Skin of body (tissue), 2 donors: Measurements from ENCODE around the gene NKX2-1. TPM values are rescaled to one million over a fixed set of nuclear protein-coding genes. Genes with fewer than 3 reads are reported as not detected.
"Not testable (repeated sequence)": the region's sequence is repeated elsewhere in the genome, so short reads cannot be mapped to it uniquely, and the experiment has no call there.

Experiments
- DNase-seq: peaks from one replicate; lab custom pipeline; 2025; lab: John Stamatoyannopoulos, UW
- total RNA-seq: library from RNA; depleted of rRNA; stranded (reverse); fragments of >200 nt; gene quantifications from one replicate; pipeline ENCODE4 v1.2.3, GENCODE V29; 2014

The NKX2-1 gene
- total RNA-seq, 1 donor from 2014 or later: not detected

GRCh38 chr14:36505892-36506731 lies 13.9 kb downstream of the NKX2-1 start:
- DNase-seq: no peak

DNA sequence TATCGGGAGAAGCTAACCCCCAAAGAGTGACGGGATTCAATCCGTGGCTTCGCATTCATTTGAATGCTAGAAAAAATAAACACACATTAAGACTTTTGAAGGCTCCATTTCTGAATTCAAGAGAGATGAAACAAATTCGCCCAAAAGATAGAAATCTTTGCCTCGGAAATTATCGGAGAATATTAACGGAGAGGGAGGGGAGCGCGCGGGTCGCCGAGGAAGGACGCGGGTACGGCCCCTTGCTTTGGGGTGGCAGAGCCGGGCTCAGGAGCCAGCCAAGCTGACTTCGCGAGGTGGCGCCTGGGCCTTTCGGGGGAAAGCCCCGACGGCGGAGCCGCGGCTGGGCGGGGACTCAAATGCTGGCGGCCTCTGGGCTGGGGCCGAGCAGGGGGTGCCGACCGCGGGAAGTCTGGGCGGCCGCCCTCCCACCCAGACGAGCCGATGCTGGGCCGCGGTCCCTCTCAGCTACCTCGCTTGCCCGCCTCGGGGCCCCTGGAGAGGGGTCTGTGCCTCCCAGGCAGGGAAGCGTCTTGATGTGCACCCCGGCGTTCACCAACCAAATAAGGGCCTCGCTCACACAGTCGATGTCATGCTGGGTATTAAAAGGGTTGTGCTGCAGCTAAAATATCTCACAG lies 14.7 kb downstream of the NKX2-1 start:
- DNase-seq: no peak

DNA sequence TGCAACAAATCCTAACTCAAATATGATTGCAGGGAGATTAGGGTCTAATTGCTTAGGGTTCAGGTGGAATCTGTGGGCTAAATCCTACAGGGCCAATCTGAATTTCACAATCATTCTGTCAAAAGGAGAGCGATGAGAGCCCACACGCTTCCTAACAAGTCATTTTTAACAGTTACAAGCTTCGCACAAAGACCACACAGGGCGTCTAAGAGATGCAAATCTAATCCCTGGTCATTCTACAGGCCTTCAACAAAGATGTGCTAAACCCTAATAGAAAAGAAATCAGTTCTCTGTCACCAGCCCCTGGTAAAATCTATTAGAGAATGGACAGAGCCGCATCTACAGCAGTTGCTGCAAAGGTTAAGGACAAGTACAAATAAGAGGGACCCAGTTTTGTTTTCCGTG lies 15.3 kb downstream of the NKX2-1 start:
- no peak for DNase-seq

- no peak for DNase-seq
Measured at GRCh38 chr14:36503771-36504741, 16.0 kb downstream of the NKX2-1 start.

GRCh38 chr14:36502558-36503508 lies 17.2 kb downstream of the NKX2-1 start:
- DNase-seq: no peak

DNA sequence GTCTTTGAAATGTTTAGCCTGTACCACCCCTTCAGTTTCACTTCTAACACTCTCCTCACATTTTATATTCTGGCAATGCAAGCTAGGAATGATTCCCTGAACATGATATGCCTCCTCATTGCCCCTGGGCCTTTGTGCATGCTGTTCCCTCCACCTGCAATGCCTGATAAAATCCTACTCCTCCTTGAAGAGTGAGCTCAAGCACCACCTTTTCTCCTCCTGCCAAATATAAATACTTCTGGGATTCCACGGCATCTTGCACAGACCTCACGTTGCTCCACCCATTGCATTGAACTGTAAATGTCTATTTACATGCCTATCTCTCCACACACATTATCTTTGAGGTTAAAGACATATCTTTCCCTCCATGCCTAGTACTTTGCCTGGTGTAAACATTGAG lies 21.1 kb downstream of the NKX2-1 start:
- no peak for DNase-seq

- DNase-seq: no peak
Measured at GRCh38 chr14:36496346-36496745, 23.7 kb downstream of the NKX2-1 start.

- no peak for DNase-seq
Measured at GRCh38 chr14:36495666-36496065, 24.4 kb downstream of the NKX2-1 start.

DNA sequence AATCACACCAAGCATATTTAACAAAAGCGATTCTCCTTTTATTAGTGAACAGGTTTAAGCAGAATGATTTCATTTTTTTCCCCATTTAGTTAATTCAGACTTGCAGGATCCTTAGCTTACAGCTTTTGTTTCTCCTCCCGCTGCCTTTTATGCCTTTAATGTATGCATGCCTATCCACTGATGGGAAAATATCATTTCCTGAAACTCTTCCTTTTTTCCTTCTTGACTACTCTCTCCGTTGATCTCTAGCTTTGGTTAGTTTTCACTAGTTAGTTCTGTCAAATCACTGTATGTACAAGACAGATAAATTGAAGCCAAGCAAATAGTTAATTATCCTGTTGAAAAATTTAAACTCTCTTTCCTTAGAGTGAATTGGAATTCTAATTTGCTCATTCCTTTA lies 26.3 kb downstream of the NKX2-1 start:
- DNase-seq: no peak

- DNase-seq: no peak
Measured at GRCh38 chr14:36485773-36486172, 34.3 kb downstream of the NKX2-1 start.

GRCh38 chr14:36479344-36479743 lies 40.7 kb downstream of the NKX2-1 start:
- DNase-seq: no peak

DNA sequence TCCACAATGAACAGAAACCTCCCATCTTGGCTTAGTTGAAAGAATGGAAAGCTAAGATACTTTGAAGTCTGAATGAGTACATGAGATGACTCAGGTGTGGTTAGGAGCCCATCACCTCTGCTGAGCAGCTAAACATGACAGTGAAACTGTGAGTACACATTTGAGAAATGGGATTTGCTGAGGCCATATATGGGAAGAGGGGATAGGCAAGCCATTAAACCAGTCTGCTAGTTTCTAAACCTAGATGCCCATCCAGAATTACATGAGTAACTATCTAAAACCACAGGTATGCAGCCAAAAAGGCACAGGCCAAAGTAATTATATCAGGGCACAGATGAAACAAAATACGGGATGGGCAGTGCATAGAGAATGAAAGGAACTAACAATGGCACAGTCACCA lies 41.2 kb downstream of the NKX2-1 start:
- no peak for DNase-seq

DNA sequence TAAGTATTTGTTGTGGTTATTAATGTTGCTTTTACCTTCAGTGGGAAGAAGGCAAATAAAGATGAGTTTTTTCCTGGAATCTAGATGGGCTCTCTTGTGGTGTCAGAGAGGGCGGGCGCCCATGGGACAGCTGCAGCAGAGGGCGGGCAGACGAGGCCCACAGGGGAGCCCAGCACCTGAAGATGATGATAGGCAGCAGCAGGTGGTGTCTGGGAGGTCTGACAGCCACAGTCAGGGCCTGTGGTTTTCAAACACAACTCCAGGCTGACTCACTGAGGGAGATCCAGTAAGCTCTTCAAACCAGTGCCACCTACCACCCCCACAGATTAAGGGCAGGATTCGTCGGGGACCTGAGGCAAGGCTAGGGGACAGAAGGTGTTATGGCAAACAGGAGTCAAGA lies 42.8 kb downstream of the NKX2-1 start:
- no peak for DNase-seq

- not testable (repeated sequence) for DNase-seq
Measured at GRCh38 chr14:36476061-36476460, 44.0 kb downstream of the NKX2-1 start.

- no peak for DNase-seq
Measured at GRCh38 chr14:36474593-36474992, 45.4 kb downstream of the NKX2-1 start.

- DNase-seq: no peak
Measured at GRCh38 chr14:36471431-36471830, 48.6 kb downstream of the NKX2-1 start.

GRCh38 chr14:36467332-36467731 lies 52.7 kb downstream of the NKX2-1 start:
- DNase-seq: no peak
